SK-N-SH (cell line): ENCODE measurements around the gene ADCY10.

Experiments
- EP300 ChIP-seq, 2 experiments: IDR thresholded peaks; 2 replicates each; pipeline versions ENCODE4 v1.4.0 to v1.6.1; 2012; ENCODE audit warnings: borderline replicate concordance in 1 of 2, low read depth in 1 of 2, low read length in 1 of 2
- FOXM1 ChIP-seq: IDR thresholded peaks from 2 replicates; pipeline ENCODE4 v1.4.0; 2012; ENCODE audit warnings: low read depth, mild to moderate bottlenecking
- TF ChIP-seq, protein P1 (sequence below): IDR thresholded peaks from 2 replicates; pipeline ENCODE4 v1.6.1; 2012; ENCODE audit warnings: mild to moderate bottlenecking, low read depth, low read length, moderate library complexity
- TF ChIP-seq, protein P2 (sequence below): IDR thresholded peaks from 2 replicates; pipeline ENCODE4 v1.4.0; 2012; ENCODE audit warnings: low read depth, borderline replicate concordance
- TF ChIP-seq, protein P3 (sequence below): fragments of 200-600 bp; sonication (generic); IDR thresholded peaks from 2 replicates; pipeline ENCODE4 v1.6.1; 2017; ENCODE audit warnings: antibody characterized with exemption, mild to moderate bottlenecking, moderate library complexity

DNA sequence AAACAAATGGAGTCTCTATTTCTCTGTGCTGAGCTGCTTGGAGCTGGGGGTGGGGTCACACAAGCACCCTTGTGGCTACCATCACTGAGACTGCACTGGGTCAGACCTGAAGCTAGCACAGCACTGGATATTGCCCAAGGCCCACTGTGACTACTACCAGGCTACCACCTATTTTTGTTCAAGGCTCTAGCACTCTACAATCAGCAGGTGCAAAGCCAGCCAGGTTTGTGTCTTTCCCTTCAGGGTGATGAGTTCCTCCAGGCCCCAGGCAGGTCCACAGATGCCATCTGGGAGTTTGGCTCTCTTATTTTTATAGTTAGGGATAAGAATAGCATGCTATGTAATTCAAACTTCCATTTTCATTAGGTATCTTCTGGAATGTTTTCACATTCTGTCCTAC lies 23.5 kb downstream of the ADCY10 start:
- no peak for TF ChIP-seq EP300 (IDR thresholded peaks at IDR 0.05; ENCODE audit: borderline replicate concordance in 1 of 2, low read depth in 1 of 2, low read length in 1 of 2)
- TF ChIP-seq, protein P1, sequence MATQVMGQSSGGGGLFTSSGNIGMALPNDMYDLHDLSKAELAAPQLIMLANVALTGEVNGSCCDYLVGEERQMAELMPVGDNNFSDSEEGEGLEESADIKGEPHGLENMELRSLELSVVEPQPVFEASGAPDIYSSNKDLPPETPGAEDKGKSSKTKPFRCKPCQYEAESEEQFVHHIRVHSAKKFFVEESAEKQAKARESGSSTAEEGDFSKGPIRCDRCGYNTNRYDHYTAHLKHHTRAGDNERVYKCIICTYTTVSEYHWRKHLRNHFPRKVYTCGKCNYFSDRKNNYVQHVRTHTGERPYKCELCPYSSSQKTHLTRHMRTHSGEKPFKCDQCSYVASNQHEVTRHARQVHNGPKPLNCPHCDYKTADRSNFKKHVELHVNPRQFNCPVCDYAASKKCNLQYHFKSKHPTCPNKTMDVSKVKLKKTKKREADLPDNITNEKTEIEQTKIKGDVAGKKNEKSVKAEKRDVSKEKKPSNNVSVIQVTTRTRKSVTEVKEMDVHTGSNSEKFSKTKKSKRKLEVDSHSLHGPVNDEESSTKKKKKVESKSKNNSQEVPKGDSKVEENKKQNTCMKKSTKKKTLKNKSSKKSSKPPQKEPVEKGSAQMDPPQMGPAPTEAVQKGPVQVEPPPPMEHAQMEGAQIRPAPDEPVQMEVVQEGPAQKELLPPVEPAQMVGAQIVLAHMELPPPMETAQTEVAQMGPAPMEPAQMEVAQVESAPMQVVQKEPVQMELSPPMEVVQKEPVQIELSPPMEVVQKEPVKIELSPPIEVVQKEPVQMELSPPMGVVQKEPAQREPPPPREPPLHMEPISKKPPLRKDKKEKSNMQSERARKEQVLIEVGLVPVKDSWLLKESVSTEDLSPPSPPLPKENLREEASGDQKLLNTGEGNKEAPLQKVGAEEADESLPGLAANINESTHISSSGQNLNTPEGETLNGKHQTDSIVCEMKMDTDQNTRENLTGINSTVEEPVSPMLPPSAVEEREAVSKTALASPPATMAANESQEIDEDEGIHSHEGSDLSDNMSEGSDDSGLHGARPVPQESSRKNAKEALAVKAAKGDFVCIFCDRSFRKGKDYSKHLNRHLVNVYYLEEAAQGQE: no peak
- TF ChIP-seq, protein P2, sequence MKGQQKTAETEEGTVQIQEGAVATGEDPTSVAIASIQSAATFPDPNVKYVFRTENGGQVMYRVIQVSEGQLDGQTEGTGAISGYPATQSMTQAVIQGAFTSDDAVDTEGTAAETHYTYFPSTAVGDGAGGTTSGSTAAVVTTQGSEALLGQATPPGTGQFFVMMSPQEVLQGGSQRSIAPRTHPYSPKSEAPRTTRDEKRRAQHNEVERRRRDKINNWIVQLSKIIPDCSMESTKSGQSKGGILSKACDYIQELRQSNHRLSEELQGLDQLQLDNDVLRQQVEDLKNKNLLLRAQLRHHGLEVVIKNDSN: no peak
- TF ChIP-seq, protein P3, sequence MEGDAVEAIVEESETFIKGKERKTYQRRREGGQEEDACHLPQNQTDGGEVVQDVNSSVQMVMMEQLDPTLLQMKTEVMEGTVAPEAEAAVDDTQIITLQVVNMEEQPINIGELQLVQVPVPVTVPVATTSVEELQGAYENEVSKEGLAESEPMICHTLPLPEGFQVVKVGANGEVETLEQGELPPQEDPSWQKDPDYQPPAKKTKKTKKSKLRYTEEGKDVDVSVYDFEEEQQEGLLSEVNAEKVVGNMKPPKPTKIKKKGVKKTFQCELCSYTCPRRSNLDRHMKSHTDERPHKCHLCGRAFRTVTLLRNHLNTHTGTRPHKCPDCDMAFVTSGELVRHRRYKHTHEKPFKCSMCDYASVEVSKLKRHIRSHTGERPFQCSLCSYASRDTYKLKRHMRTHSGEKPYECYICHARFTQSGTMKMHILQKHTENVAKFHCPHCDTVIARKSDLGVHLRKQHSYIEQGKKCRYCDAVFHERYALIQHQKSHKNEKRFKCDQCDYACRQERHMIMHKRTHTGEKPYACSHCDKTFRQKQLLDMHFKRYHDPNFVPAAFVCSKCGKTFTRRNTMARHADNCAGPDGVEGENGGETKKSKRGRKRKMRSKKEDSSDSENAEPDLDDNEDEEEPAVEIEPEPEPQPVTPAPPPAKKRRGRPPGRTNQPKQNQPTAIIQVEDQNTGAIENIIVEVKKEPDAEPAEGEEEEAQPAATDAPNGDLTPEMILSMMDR: no peak
- no peak for TF ChIP-seq FOXM1
